IPS-18a (cell line): ENCODE results near the gene LRRC47.

Experiments
- H3K27ac ChIP-seq: one replicate; pipeline ENCODE4 v1.5.1; 2013; ENCODE audit warnings: low read length
- H3K27me3 ChIP-seq: one replicate; pipeline ENCODE4 v1.6.1; 2013; ENCODE audit warnings: mild to moderate bottlenecking, low read length; ENCODE audit not compliant: control insufficient read depth, insufficient read depth
- H3K36me3 ChIP-seq: one replicate; pipeline ENCODE4 v1.6.1; 2013; ENCODE audit warnings: low read depth, low read length; ENCODE audit not compliant: control insufficient read depth
- H3K4me1 ChIP-seq: one replicate; pipeline ENCODE4 v1.6.1; 2013; ENCODE audit warnings: low read depth, low read length; ENCODE audit not compliant: control insufficient read depth
- H3K4me3 ChIP-seq: one replicate; pipeline ENCODE4 v1.5.1; 2013; ENCODE audit warnings: low read length
- H3K9ac ChIP-seq: one replicate; pipeline ENCODE4 v1.6.1; 2013; ENCODE audit warnings: mild to moderate bottlenecking, low read length, moderate library complexity
- H3K9me3 ChIP-seq: one replicate; pipeline ENCODE4 v1.6.1; 2013; ENCODE audit warnings: low read depth, low read length; ENCODE audit not compliant: control insufficient read depth

Gene LRRC47

GRCh38 chr1:3780901-3781300, 15.4 kb downstream of the LRRC47 start:
- Histone ChIP-seq H3K27ac (no peak overlapping the region), H3K4me1 (no peaks in the 10 kb centered on the region), H3K9ac (no peak overlapping the region), H3K36me3 (peaks cover 63% of the 10 kb centered on the region), H3K27me3 (no peaks in the 10 kb centered on the region), H3K9me3 (no peaks in the 10 kb centered on the region), H3K4me3 (no peak overlapping the region)

GRCh38 chr1:3779912-3780416, 16.3 kb downstream of the LRRC47 start:
- Histone ChIP-seq H3K27ac (no peak overlapping the region), H3K27me3 (no peaks in the 10 kb centered on the region), H3K36me3 (peaks cover 58% of the 10 kb centered on the region), H3K9ac (no peak overlapping the region), H3K9me3 (no peaks in the 10 kb centered on the region), H3K4me3 (no peak overlapping the region), H3K4me1 (peaks cover 4% of the 10 kb centered on the region)

- Histone ChIP-seq H3K4me1 (peaks cover 4% of the 10 kb centered on the region), H3K9me3 (no peaks in the 10 kb centered on the region), H3K36me3 (peaks cover 52% of the 10 kb centered on the region), H3K27ac (no peak overlapping the region), H3K4me3 (no peak overlapping the region), H3K27me3 (no peaks in the 10 kb centered on the region), H3K9ac (no peak overlapping the region)
These were observed 16.9 kb downstream of the LRRC47 start for GRCh38 chr1:3779265-3779911.

- peaks cover 4% of the 10 kb centered on the region for H3K4me1 ChIP-seq
These were observed 17.6 kb downstream of the LRRC47 start for GRCh38 chr1:3778590-3779264.

GRCh38 chr1:3777647-3778589, 18.4 kb downstream of the LRRC47 start:
- Histone ChIP-seq H3K9me3 (no peaks in the 10 kb centered on the region), H3K4me1 (peaks cover 4% of the 10 kb centered on the region)

More at GRCh38 chr1:3778590-3779264, 17.6 kb downstream of the LRRC47 start:
- no peak overlapping the region for H3K9ac ChIP-seq
- H3K4me3 ChIP-seq: no peak overlapping the region
- peaks cover 46% of the 10 kb centered on the region for H3K36me3 ChIP-seq
- H3K9me3 ChIP-seq: no peaks in the 10 kb centered on the region
- H3K27ac ChIP-seq: no peak overlapping the region
- H3K27me3 ChIP-seq: no peaks in the 10 kb centered on the region

GRCh38 chr1:3777078-3777547, 19.2 kb downstream of the LRRC47 start:
- H3K9me3 ChIP-seq: no peaks in the 10 kb centered on the region
- H3K27ac ChIP-seq: no peak overlapping the region
- peaks cover 5% of the 10 kb centered on the region for H3K27me3 ChIP-seq
- no peak overlapping the region for H3K4me3 ChIP-seq
- H3K4me1 ChIP-seq: peaks cover 4% of the 10 kb centered on the region
- peaks cover 31% of the 10 kb centered on the region for H3K36me3 ChIP-seq
- H3K9ac ChIP-seq: no peak overlapping the region

More at GRCh38 chr1:3777647-3778589, 18.4 kb downstream of the LRRC47 start:
- no peak overlapping the region for H3K27ac ChIP-seq
- no peak overlapping the region for H3K9ac ChIP-seq
- H3K36me3 ChIP-seq: peaks cover 39% of the 10 kb centered on the region
- H3K27me3 ChIP-seq: peaks cover 5% of the 10 kb centered on the region
- no peak overlapping the region for H3K4me3 ChIP-seq

GRCh38 chr1:3776231-3776961, 19.9 kb downstream of the LRRC47 start:
- Histone ChIP-seq H3K27ac (no peak overlapping the region), H3K4me1 (peaks cover 7% of the 10 kb centered on the region), H3K27me3 (peaks cover 5% of the 10 kb centered on the region), H3K36me3 (peaks cover 24% of the 10 kb centered on the region), H3K9me3 (no peaks in the 10 kb centered on the region), H3K4me3 (no peak overlapping the region), H3K9ac (no peak overlapping the region)

- Histone ChIP-seq H3K9ac (no peak overlapping the region), H3K27me3 (peaks cover 11% of the 10 kb centered on the region), H3K4me1 (peaks cover 8% of the 10 kb centered on the region), H3K9me3 (no peaks in the 10 kb centered on the region), H3K27ac (no peak overlapping the region), H3K4me3 (no peak overlapping the region), H3K36me3 (peaks cover 16% of the 10 kb centered on the region)
These were observed 20.6 kb downstream of the LRRC47 start for GRCh38 chr1:3775490-3776230.

- peaks cover 8% of the 10 kb centered on the region for H3K4me1 ChIP-seq
- H3K27ac ChIP-seq: no peak overlapping the region
- H3K9me3 ChIP-seq: no peaks in the 10 kb centered on the region
- no peak overlapping the region for H3K4me3 ChIP-seq
- peaks cover 11% of the 10 kb centered on the region for H3K27me3 ChIP-seq
- peaks cover 10% of the 10 kb centered on the region for H3K36me3 ChIP-seq
- H3K9ac ChIP-seq: no peak overlapping the region
These were observed 21.3 kb downstream of the LRRC47 start for GRCh38 chr1:3774946-3775489.

GRCh38 chr1:3774276-3774945, 21.9 kb downstream of the LRRC47 start:
- peaks cover 8% of the 10 kb centered on the region for H3K4me1 ChIP-seq
- H3K27me3 ChIP-seq: peaks cover 11% of the 10 kb centered on the region
- no peak overlapping the region for H3K4me3 ChIP-seq
- no peak overlapping the region for H3K27ac ChIP-seq
- H3K9ac ChIP-seq: no peak overlapping the region
- peaks cover 4% of the 10 kb centered on the region for H3K36me3 ChIP-seq
- no peaks in the 10 kb centered on the region for H3K9me3 ChIP-seq
